HG03039 (cell line): Measurements from ENCODE around the gene ZNF783.

ENCODE experiments used
- ATAC-seq: cut with Tn5 transposase; IDR thresholded peaks from one replicate; pipeline ENCODE4 v1.9.1; 2021; ENCODE audit warnings: mild to moderate bottlenecking, moderate library complexity; ENCODE audit not compliant: unreplicated experiment

ZNF783 gene

GRCh38 chr7:149280661-149281507, 18.9 kb downstream of the ZNF783 start:
- ATAC-seq = no peak

DNA sequence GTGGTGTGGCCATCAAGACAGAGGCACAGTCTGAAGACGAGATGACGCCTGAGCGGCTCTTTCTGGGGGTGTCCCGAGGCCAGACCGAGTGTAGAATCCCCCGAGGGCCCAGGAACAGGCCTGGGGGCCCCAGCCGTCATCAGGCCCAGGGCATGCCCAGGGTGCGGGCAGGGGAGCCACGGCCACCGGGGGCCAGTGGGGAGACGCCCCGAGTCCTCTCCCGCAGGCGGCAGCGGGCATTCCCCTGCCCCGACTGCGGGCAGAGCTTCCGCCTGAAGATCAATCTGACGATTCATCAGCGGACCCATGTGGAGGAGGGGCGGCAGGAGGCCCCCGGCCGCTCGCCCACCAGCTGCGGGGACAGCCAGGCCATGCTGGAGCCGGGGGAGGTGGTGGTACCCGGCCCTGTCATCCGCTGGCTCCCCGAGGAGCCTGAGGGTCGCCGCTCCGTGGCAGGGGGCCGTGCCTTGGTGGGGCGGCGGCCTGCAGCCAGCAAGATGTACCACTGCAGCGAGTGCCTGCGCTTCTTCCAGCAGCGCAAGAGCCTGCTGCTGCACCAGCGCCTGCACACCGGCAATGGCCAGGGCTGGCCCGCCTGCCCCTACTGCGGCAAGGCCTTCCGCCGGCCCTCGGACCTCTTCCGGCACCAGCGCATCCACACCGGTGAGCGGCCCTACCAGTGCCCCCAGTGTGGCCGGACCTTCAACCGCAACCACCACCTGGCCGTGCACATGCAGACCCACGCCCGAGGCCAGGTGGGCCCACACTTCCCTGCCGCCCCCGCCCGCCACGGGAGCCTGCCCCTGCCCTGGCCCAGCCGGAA, 19.7 kb downstream of the ZNF783 start:
- ATAC-seq = no peak

DNA sequence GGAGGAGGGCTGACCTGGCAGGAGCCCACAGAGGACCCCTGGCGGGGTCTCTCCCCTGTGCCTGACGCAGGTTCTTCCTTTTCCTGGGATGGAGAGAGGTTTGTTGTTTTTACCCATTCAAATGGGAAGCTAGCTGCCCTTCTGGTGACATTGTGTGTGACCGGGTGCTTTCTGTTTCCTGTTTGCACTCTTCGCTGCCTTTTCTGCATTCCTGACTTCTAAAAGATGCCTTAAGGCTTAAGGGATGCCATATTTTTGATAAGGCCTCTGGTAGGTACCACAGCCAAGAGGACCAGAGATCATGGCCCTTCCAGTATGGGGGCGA, 20.3 kb downstream of the ZNF783 start:
- ATAC-seq = no peak

GRCh38 chr7:149283321-149283720, 21.3 kb downstream of the ZNF783 start:
- ATAC-seq = no peak

DNA sequence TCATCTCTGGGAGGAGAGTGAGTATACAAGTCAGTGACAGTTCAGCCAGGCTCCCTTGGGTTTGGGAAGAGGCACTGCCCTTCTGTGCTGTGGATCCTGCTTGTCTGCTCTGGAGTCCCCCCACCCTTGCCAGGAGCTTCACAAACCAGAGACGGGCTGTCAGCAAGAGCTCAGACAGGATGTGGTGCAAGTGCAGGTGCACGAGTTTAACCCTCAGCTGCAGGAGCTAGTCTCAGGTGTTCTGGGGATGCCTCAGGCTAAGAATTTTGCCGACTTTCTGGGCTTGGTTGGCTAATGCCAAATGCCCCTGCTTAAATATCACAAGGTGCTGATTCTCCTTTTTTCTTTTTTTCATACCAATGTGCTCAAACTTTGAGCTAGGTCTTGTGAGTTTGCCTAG, 22.3 kb downstream of the ZNF783 start:
- ATAC-seq = no peak

DNA sequence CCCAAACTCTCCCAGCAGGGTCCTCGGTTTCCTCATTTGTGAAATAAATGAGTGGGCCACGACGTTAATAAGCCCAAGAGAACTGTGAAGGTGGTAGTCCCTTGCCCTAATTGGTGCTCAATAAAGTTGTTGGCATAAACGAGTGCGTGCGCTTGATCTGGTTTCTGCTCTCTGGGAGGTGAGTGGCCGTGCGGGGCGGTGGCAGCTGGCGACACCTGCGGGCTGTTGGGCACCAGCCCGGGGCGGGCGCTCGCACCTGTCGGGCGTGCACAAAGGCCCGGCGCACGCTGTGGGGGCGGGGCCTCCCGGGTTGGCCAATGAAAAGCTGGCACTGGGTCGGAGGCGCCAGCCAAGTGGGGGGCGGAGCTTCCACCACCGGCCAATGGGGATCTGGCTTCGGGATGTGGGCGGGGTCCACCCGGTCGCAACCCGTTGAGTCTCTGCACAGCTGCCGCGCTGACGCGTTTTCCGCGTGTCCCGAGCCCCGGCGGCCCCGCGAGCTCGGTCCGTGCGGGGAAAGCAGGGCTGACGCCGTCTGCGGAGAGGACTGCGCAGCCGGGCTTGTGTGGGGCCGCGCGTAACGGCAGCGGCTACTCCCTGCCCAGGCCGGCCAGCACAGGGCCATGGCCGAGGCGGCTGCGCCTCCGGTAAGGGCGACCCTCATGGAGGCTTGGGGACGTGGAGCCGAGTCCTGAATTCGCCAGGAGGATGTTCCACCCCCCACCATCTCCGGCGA, 23.0 kb downstream of the ZNF783 start:
- ATAC-seq = peak; percentile 91

GRCh38 chr7:149285603-149286002, 23.6 kb downstream of the ZNF783 start:
- no peak for ATAC-seq

DNA sequence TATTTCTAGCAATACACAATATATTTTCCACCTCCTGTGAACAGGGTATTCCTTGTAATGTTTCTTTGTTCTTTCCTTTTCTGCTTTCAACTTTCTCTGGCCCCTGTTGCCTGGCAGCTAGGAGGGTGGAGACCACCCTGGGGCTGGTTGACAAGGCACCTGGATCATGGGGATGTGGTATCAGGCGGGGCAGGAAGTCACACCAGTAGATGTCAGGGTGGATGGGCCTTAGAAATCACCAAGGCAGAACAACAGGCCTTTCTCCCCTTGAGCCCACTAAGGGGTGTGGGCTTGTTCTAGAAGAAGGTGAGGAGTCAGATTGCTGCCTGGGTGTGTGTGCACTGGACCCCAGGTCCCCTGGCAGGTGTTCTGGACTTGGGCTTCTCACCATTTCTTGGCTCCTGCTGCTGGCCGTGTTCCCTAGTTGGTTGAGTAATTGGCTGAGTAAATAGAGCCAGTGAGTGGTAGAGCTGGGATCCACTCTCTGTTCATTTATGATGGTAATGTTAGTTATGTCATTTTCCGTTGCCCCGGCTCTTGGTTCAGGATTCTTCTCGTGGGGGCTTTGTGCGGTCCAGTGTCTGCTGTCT, 24.9 kb downstream of the ZNF783 start:
- ATAC-seq = no peak

GRCh38 chr7:149287622-149288021, 25.6 kb downstream of the ZNF783 start:
- ATAC-seq = no peak

GRCh38 chr7:149289262-149289661, 27.3 kb downstream of the ZNF783 start:
- no peak for ATAC-seq

- ATAC-seq = no peak
Observed at GRCh38 chr7:149289856-149290255, 27.9 kb downstream of the ZNF783 start.

DNA sequence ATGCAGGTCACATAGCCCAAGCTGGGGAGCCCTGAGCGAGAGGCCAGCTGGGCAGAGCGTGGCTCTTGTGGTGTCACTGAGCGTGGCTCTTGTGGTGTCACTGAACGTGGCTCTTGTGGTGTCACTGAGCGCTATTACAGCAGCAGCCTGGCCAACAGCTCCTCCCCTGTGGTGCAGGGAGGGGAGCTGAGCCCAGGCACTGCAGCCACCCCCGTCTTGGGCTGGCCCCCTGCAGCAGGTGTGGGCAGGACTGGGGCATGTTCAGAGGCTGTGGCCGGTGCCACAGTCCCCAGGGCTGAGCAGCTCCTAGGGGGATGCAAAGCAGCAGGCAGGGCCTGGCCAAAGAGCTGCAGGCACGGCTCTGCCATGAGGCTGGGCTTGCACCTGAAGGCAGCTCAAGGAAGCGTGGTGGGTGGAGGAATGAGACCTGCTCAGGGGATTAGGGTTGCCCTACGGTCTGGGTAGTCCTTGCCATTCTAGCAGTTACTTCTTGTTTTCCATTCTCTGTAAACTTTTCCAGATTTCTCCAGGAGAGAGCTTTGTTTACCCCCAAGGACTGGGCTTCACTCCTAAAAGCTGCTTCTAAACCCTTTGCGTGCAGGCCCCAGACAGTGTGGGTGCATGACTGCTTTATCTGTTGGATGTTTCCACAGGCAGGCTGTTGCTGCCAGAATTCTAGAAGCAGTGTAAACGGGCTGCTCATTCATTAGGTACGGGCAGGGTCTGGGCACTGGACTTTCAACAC, 29.2 kb downstream of the ZNF783 start:
- ATAC-seq = no peak

- no peak for ATAC-seq
Observed at GRCh38 chr7:149291781-149292461, 29.9 kb downstream of the ZNF783 start.

GRCh38 chr7:149292462-149292823, 30.4 kb downstream of the ZNF783 start:
- no peak for ATAC-seq

DNA sequence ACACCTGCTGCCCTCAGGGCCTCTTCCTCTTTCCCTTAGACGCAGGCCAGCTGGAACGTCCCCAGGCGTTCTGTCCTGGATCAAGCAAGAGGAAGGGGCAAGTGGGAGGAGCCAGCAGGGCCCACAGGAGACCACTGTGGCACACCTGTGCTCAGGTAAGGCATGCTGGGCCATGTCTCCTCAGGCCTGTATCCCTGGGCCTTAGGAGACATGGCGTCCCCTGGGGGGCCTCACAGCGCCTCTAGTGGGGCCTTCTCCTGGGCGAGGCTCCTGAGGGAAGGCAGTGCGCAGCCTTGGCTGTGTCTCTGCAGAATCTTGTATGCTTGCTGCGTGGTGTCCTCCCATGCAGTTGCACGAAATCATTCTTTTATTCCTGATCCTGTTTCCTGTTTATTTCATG, 31.3 kb downstream of the ZNF783 start:
- ATAC-seq = no peak

DNA sequence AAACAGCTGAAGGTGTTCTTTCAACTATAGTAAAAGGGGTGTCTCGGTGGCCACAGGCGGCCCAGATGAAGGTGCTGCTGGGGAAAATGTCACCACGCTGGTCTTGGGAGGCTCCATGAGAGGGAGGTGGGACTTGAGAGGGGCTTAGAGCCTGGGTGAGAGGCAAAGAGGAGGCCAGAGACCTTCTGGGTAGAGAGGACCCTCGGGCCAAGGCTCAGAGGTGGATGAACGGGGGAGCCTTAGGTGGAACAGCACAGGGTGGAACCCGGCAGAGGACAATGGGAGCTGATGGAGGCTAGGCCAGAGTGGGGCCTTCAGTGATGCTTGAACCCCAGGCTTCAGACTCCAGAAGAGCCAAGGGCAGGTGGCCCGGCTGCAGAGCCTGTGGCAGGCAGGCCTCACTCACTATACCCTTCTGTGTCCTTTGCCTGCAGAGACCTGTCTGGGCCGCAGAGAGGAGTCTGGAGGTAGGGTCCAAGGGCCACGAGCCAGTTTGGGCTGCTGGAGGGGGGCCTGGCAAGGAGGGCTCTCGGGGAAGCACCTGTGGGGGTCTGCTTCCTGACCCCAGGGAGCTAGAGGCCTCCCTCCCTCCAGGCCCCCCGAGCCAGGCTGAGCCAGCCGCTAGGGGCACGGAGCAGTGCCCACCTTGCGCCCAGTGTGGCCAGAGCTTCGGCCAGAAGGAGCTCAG, 32.1 kb downstream of the ZNF783 start:
- no peak for ATAC-seq

- ATAC-seq = no peak
Observed at GRCh38 chr7:149294634-149295480, 32.9 kb downstream of the ZNF783 start.

- ATAC-seq = no peak
Observed at GRCh38 chr7:149295481-149295850, 33.5 kb downstream of the ZNF783 start.

DNA sequence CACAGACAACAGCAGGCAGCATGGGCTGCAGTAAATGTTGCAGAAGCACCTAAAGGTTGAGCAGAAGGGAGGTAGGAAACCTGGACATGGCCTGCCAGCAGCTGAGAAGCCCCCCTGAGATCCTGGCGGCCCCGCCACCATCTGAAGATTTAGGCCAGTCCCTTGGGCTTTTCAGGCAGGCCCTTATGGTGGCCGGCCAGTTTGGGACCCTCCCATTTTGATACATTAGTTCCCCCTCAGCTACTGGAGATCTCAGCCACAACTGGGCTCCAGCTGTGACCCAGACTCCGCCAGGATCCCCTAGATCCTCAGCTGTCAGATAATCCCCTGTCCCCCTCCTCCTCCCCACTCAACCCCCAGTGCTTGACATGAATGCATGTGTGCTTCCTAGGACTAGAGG, 34.4 kb downstream of the ZNF783 start:
- ATAC-seq = no peak
